GM19468 (cell line): Measurements from ENCODE around the gene NDOR1.
"Not testable (repeated sequence)": the region's sequence is repeated elsewhere in the genome, so short reads cannot be mapped to it uniquely, and the experiment has no call there.

Experiments used
- ATAC-seq: cut with Tn5 transposase; IDR thresholded peaks from one replicate; pipeline ENCODE4 v1.9.1; 2021; ENCODE audit warnings: mild to moderate bottlenecking, moderate library complexity, moderate number of reproducible peaks; ENCODE audit not compliant: unreplicated experiment; ENCODE audit errors: extremely low read depth

Gene NDOR1

GRCh38 chr9:137240841-137241489, 35.5 kb downstream of the NDOR1 start, which contains the start of gene TUBB4B:
TUBB4B (plus strand) TSS chr9:137241287; CDS start chr9:137241361, 74 bp downstream.
- ATAC-seq, result peak; percentile 71

- ATAC-seq, result peak; percentile 0
Measured at GRCh38 chr9:137241490-137242268, 36.2 kb downstream of the NDOR1 start.

- ATAC-seq, result no peak
Measured at GRCh38 chr9:137242269-137243203, 37.0 kb downstream of the NDOR1 start.

GRCh38 chr9:137243266-137243625, 37.7 kb downstream of the NDOR1 start:
- ATAC-seq, result not testable (repeated sequence)

GRCh38 chr9:137243626-137244485, 38.4 kb downstream of the NDOR1 start:
- ATAC-seq, result no peak

DNA sequence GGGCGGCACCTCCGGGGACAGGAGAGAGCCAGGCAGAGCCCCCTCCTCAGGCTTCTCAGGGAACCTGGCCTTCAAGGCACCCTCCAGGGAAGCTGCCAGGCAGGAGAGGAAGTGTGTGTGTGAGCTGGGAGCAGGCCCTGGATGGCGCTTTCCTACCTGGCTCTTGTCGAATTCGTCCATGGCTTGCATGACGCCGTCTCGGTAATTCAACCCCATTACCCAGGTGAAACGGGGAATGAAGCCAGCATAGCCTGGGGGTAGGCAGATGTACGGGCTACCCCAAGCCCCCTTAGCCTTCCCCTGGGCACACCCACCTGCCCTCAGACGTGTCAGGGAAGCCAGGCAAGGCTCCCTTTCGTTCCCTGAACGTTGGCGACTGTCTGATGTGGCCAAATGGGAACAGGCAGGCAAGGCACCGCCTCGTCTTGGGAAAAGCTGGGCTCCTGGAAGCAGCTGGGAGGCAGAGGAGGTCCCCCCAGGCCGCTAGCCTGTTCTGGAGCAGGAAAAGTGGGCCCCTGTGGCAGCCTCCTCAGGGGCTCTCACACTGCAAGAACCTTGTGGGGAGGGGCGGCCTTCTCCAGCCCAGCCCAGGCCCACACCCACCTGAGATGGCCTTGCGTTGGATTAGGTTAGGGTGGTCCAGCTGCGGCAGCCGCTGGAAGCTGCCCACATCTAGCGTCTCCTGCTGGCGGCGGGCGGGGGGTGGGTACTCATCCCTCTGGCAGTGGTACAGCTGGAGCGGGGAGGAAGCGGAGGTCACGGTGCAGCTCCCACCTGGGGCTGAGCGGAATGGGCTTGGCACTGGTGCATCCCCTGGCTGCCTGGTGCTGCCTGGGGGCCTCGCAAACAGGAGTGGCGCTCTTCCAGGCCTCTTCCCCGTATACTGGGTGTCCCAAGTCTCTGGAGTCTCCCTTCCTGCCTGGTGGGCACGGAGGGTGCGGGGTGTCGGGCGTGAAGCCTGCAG, 39.3 kb downstream of the NDOR1 start:
- ATAC-seq, result no peak

DNA sequence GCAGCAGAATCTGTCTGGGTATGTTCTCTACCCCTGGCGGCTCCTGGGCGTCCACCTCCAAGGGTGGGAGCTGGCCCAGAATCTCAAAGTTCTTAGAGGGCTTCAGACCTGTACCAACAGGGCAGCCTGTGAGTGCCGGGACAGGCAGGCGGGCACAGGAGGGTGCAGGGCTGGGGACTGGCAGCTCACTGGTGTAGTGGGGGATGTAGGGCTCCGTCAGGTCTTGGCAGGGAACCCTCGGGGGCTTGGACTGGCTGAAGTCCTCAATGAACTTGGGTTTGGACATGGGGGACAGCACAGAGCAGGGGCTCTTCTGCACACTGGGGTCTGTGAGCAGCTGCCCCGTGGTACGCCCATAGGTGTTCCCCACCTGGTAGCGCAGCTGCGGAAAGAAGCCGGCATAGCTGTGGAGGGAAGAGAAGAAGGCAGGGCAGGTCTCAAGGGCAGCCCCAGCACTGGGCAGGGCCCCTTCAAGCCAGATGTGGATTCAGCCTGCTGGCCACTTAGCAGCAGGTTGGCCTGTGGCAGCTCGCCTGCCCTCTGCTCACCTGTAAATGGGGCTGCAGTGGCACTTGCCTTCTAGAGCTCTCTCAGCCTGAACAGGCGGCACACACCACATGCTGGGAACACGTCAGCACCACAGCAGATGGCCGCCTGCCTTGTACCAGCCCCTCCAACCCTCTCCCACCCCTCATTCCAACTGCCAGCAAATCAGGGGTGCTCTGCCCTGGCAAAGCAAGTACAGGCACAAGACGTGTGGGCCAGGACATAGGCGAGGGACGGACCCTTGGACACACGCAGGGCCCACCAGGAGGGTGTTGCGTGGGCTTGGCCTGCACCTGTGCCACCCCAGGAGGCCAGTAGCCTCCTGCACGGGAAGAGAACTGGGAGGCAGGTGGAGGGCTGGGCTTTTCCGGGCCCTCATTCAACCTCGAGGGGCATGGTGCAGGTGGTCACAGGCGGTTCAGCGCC, 40.2 kb downstream of the NDOR1 start:
- ATAC-seq, result no peak

GRCh38 chr9:137247135-137247915, 41.8 kb downstream of the NDOR1 start:
- ATAC-seq, result no peak

GRCh38 chr9:137247916-137248175, 42.3 kb downstream of the NDOR1 start:
- no peak for ATAC-seq

GRCh38 chr9:137250329-137251193, 45.1 kb downstream of the NDOR1 start:
- no peak for ATAC-seq

- ATAC-seq, result no peak
Measured at GRCh38 chr9:137251194-137251461, 45.6 kb downstream of the NDOR1 start, which contains the start of gene STPG3. STPG3 (plus strand) TSS chr9:137251286; CDS start chr9:137251287, 1 bp downstream.

DNA sequence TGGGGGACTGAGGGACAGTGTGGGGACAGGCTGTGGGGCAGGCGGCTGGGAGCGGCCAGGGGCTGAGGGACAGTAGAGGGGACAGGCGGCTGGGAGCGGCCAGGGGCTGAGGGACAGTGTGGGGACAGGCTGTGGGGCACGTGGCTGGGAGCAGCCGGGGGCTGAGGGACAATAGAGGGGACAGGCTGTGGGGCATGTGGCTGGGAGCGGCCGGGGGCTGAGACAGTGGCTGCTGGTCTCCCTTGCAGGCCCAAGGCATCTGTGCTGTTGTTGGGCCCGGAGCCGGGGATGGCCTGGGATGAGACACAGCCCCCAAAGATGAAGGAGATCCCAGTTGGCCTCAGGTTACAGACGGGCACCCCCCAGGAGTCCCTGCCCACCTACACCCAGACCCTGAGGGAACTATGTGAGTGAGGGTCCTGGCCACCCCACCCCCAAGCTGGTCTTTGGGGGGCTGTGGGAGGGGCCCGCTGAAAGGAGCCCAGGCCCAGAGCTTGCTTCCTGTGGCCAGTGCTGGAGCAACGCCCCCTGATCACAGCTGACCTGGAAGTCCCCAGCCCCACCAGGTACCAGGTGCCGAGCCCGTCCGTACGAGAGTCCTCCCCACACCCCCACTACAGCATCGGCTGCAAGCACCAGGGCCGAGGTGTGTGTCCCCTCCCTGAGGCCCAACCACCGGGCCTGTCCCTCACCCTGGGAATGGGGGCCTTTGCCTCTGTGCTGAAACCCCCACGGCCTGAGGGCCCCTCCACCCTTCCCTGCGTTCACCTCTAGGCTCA, 46.2 kb downstream of the NDOR1 start:
- no peak for ATAC-seq

- no peak for ATAC-seq
Measured at GRCh38 chr9:137252555-137253506, 47.3 kb downstream of the NDOR1 start.
